ENCODE data around the gene MDGA2. TPM values are rescaled to one million over a fixed set of nuclear protein-coding genes. Genes with fewer than 3 reads are reported as not detected.

The MDGA2 gene
- total RNA-seq, 1 donor from 2014 or later, result 1.3 TPM

DNA sequence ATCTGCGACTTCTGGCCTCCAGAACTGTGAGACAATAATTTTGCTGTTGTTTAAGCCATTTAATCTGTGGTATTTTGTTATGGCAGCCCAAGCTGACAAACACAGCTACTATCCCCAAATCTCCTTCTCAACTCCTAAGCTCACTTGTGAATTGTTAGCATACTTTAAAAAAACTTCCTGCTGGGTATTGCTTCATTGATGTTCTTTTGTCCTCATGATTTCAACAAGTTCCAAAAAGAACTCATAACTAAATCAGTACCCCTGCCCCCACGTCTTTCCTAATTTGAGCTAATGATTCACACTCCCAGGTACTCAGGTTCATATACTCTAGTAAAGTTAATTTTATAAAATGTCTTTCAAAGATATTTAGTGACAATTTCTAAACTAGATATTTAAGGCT lies 125.5 kb downstream of the MDGA2 start:
- Mint-ChIP-seq H3K4me1 (ENCODE audit: unreplicated experiment) (no peaks in the 10 kb centered on the region), H3K4me3 (no peak overlapping the region), H3K36me3 (no peaks in the 10 kb centered on the region), H3K9me3 (no peaks in the 10 kb centered on the region), H3K27me3 (peaks cover 6% of the 10 kb centered on the region), H3K27ac (no peak overlapping the region)
- DNase-seq (ENCODE audit: extremely low spot score, unreplicated experiment), result no peak
- TF ChIP-seq, protein P1, sequence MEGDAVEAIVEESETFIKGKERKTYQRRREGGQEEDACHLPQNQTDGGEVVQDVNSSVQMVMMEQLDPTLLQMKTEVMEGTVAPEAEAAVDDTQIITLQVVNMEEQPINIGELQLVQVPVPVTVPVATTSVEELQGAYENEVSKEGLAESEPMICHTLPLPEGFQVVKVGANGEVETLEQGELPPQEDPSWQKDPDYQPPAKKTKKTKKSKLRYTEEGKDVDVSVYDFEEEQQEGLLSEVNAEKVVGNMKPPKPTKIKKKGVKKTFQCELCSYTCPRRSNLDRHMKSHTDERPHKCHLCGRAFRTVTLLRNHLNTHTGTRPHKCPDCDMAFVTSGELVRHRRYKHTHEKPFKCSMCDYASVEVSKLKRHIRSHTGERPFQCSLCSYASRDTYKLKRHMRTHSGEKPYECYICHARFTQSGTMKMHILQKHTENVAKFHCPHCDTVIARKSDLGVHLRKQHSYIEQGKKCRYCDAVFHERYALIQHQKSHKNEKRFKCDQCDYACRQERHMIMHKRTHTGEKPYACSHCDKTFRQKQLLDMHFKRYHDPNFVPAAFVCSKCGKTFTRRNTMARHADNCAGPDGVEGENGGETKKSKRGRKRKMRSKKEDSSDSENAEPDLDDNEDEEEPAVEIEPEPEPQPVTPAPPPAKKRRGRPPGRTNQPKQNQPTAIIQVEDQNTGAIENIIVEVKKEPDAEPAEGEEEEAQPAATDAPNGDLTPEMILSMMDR (conservative IDR thresholded peaks at IDR 0.05), result no peak

DNA sequence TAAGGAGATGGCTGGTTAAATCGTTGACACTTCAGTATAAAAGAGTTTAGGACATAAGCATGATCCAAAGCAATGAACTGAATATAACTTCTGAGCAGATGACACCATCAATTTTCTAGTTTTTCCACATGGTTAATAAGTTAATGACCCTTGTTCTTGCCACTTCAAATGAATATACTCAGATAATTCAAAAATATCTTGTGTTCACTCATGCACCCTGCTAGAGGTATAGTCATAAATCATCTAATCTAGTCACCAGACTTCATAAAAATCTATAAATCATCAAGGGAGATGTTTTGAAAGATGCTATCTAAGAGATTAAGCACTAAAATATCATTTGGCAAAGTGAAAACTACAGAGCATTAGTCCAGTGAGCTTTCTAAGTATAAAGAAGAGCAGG lies 131.9 kb downstream of the MDGA2 start:
- H3K4me3 Mint-ChIP-seq, result no peak overlapping the region
- H3K27me3 Mint-ChIP-seq, result peaks cover 8% of the 10 kb centered on the region

DNA sequence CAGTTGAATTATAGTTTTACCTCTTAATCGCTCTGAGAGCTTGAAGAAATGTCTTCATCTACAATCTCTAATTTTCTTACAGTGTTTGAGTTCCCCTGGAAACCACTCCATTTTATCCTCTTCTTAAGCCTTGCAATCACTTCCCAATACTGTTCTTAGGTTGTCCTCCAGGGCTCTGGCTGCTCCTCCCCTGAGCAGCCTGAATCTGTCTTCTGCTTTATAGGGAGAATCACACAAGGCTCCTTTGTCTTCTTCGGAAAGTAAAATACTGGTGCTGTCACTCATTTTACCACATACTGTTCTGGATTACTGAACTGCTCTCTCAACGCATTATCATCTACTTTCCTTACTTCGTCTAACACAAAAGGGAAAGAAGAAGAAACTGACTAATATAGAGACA lies 133.7 kb downstream of the MDGA2 start:
- TF ChIP-seq, protein P1 (conservative IDR thresholded peaks at IDR 0.05), result peak; percentile 59
- H3K27ac Mint-ChIP-seq, result no peak overlapping the region
- no peak for DNase-seq (ENCODE audit: extremely low spot score, unreplicated experiment)
- no peaks in the 10 kb centered on the region for H3K36me3 Mint-ChIP-seq
- H3K4me1 Mint-ChIP-seq (ENCODE audit: unreplicated experiment), result peaks cover 10% of the 10 kb centered on the region
- H3K4me3 Mint-ChIP-seq, result no peak overlapping the region
- peaks cover 8% of the 10 kb centered on the region for H3K27me3 Mint-ChIP-seq
- H3K9me3 Mint-ChIP-seq, result no peaks in the 10 kb centered on the region

More for the DNA sequence above, 131.9 kb downstream of the MDGA2 start:
- TF ChIP-seq, protein P1 (conservative IDR thresholded peaks at IDR 0.05), result no peak
- H3K27ac Mint-ChIP-seq, result no peak overlapping the region
- DNase-seq (ENCODE audit: extremely low spot score, unreplicated experiment), result no peak
- H3K4me1 Mint-ChIP-seq (ENCODE audit: unreplicated experiment), result peaks cover 6% of the 10 kb centered on the region
- no peaks in the 10 kb centered on the region for H3K9me3 Mint-ChIP-seq
- no peaks in the 10 kb centered on the region for H3K36me3 Mint-ChIP-seq

DNA sequence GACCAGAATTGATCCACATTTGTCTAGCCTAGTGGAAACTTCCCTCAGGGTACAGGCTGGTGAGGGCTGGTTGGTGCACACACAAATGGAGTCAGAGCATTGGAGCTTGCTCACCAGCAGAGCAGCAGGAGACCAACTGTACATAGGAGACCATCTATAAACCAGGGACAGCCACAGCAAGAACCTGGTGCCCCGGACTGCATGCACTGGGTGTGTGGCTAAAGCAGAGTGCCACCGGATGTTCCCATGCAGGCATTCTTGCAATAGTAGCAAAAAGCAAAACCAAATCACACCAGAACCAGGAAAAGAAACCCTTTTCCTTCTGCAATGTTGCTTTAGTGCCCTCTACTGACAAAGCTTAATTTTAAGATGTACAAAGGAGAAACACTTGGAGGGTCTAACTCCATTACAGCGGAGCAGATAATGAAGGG lies 136.4 kb downstream of the MDGA2 start:
- H3K4me3 Mint-ChIP-seq, result no peak overlapping the region
- peaks cover 6% of the 10 kb centered on the region for H3K9me3 Mint-ChIP-seq
- H3K27ac Mint-ChIP-seq, result no peak overlapping the region
- DNase-seq (ENCODE audit: extremely low spot score, unreplicated experiment), result no peak
- H3K27me3 Mint-ChIP-seq, result peaks cover 3% of the 10 kb centered on the region
- no peaks in the 10 kb centered on the region for H3K36me3 Mint-ChIP-seq
- H3K4me1 Mint-ChIP-seq (ENCODE audit: unreplicated experiment), result peaks cover 10% of the 10 kb centered on the region
- TF ChIP-seq, protein P1 (conservative IDR thresholded peaks at IDR 0.05), result peak; percentile 66

DNA sequence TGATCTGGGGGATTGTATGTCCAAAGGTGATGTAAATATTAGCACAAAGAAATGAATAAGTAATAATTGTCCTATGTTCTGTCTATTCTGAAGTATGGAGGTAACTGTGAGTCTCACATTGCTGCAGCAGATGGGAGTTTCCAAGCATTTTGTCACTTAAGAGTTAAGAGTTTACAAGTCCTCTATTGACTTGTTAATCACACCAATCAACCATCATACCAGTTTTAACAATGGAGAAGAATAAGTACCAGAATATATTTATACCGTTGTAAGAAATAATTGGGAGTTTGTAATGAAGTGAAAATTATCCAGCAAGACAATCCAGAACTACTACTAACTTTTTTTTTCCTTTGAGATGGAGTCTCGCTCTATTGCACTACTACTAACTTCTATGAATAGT lies 139.1 kb downstream of the MDGA2 start:
- H3K36me3 Mint-ChIP-seq, result no peaks in the 10 kb centered on the region
- TF ChIP-seq, protein P1 (conservative IDR thresholded peaks at IDR 0.05), result no peak
- no peaks in the 10 kb centered on the region for H3K27me3 Mint-ChIP-seq
- H3K4me3 Mint-ChIP-seq, result no peak overlapping the region
- H3K4me1 Mint-ChIP-seq (ENCODE audit: unreplicated experiment), result peaks cover 4% of the 10 kb centered on the region
- H3K27ac Mint-ChIP-seq, result no peak overlapping the region
- no peak for DNase-seq (ENCODE audit: extremely low spot score, unreplicated experiment)
- H3K9me3 Mint-ChIP-seq, result peaks cover 6% of the 10 kb centered on the region
